GM19240 (cell line): ENCODE measurements around the gene DPP6.

ENCODE experiments used
- DNase-seq: peaks from one replicate; pipeline ENCODE4 v3.0.0; 2011; ENCODE audit warnings: low spot score; ENCODE audit not compliant: insufficient read length

The DPP6 gene

GRCh38 chr7:154873500-154874121, 821.4 kb downstream of the DPP6 start:
- no peak for DNase-seq

DNA sequence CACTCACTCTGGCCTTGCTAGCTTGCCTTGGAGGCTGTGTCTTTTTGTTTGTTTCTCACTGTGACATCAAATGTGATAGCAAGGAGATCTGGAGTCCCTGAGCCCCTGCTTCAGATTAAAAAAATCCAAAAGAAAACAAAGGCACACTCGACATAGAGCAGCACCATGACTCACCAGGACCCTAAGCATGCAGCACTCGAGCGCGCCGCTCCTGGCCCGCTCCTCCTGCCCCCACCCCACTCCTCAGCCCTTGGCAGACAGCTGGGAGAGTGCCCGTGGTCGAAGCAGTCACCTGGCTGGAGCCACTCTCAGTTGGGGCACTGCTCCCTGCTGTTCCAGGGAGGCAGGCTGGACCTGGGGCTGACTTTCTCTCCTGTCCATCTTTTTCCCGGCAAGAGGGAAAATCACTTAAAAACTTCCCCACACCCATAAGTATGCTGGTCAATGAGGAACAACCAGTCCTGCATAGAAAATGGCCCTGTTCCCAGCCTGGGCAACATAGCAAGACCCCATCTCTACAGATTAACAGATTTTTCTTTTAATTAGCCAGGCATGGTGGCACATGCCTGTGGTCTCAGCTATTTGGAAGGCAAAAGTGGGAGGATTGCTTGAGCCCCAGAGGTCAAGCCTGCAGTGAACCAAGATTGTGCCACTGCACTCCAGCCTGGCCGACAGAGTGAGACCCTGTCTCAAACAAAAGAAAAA, 822.4 kb downstream of the DPP6 start:
- no peak for DNase-seq

- DNase-seq, result no peak
These were observed 823.1 kb downstream of the DPP6 start for GRCh38 chr7:154875297-154875696.

DNA sequence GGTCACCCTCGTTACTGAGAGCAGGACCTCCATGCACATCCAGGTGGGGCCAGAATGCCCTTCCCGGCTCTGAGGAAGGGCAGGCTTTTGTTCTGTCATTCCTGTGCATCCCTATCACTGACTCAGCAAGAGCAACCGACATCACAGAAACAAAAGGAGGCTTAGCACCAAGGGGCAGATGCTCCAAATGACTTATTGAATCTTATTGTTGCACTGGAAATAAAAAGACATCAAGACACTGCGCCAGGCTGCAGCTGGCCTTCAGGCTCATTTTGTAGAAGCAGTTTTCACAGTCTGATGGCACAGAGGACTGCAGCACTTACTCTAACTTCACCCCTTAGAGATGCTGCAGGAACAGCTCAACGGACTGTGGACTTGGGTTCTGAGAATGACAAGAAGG, 824.3 kb downstream of the DPP6 start:
- DNase-seq, result no peak

GRCh38 chr7:154877031-154877430, 824.8 kb downstream of the DPP6 start:
- no peak for DNase-seq

- DNase-seq, result no peak
These were observed 827.4 kb downstream of the DPP6 start for GRCh38 chr7:154879629-154880028.

GRCh38 chr7:154880513-154880912, 828.3 kb downstream of the DPP6 start:
- DNase-seq, result no peak

DNA sequence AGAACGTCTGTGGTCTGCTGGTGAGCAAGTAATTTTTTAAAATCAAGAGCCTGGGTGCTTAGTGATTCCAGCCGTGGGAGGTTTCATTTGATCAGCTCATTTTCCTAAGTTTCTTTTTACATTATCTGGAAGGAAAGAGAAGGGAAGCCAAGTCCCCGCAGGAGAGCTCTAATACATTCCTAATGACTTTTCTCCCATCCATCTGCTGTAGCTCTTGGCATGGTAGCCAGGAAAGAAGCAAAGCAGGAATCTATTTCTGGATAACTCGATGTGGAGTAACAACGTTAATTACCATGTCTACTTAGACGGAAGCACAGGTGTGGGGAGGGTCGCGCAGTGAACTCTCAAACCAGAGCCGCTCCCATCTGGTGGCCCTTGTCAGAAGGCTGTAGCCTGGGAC, 828.8 kb downstream of the DPP6 start:
- no peak for DNase-seq

- no peak for DNase-seq
These were observed 829.3 kb downstream of the DPP6 start for GRCh38 chr7:154881526-154881925.

- DNase-seq, result no peak
These were observed 830.8 kb downstream of the DPP6 start for GRCh38 chr7:154882931-154883474.

DNA sequence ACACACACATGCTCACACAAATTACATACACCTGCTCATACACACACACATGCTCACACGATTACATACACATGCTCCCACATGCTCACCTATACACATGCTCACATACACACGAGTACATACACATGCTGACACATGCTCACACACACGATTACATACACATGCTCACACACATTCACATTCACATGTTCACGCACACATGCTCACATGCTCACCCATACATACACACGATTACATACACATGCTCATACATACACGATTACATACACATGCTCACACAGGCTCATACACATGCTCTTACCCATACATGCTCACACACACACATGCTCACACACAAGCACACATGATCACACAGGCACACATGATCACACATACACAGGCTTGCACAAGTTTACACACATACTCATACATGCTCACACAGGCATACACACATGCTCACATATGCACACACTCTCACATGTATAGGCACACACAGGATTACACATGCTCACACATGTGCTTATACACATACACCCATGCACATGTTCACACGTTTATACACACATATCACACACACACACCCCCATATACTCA, 832.2 kb downstream of the DPP6 start:
- no peak for DNase-seq

- no peak for DNase-seq
These were observed 834.4 kb downstream of the DPP6 start for GRCh38 chr7:154886591-154886990.

DNA sequence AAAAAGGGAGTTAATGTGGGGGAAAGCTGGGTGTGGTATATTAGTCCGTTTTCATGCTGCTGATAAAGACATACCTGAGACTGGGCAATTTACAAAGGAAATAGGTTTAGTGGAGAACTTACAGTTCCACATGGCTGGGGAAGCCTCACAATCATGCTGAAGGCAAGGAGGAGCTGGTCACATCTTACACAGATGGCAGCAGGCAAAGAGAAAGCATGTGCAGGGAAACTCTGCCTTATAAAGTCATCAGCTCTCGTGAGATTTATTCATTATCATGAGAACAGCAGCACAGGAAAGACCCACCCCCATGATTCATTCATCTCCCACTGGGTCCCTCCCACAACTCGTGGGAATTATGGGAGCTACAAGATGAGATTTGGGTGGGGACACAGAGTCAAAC, 836.5 kb downstream of the DPP6 start:
- no peak for DNase-seq

- DNase-seq, result no peak
These were observed 840.3 kb downstream of the DPP6 start for GRCh38 chr7:154892459-154892858.

- DNase-seq, result no peak
These were observed 843.9 kb downstream of the DPP6 start for GRCh38 chr7:154896076-154896475.

DNA sequence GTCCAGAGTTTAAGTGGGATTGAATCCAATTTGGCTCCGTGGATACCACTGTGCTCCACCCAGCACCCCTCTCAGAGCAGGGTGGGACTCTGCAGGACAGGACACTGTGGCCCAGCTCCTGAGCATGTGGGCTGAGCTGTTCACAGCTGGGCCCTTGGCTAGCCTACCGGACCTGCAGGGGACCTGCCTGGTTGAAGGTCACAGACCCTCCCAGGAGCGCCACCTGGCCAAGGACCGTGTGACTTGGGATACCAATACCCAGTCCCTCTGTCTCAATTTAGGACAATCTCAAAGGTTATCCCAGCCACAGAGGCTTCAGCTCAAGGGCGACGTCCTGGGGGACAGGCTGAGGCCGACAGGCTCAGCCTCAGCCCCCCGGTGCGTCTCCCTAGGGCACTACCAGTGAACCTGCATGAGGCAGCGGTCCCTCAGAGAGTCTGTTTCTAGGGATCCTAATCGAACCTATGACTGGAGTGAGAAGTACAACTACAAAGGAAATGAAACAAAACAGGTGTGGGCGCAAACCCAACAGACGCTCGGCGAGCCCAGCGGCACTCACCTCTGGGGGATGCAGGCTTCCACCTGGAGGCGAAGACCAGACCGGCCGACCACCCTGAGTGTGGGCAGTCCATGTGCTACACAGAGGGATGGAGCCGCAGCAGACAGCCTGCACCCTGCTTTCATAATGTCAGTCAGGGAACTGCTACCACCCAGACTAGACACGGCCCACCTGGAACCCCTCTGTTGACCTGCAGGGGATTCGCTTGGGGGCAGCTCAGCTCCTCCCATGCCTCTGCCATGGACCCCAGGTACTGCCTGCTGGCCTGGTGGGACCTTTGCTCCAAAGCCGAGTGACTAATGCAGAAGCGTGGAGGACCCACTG, 847.0 kb downstream of the DPP6 start:
- DNase-seq, result no peak

- no peak for DNase-seq
These were observed 847.7 kb downstream of the DPP6 start for GRCh38 chr7:154899862-154900261.

DNA sequence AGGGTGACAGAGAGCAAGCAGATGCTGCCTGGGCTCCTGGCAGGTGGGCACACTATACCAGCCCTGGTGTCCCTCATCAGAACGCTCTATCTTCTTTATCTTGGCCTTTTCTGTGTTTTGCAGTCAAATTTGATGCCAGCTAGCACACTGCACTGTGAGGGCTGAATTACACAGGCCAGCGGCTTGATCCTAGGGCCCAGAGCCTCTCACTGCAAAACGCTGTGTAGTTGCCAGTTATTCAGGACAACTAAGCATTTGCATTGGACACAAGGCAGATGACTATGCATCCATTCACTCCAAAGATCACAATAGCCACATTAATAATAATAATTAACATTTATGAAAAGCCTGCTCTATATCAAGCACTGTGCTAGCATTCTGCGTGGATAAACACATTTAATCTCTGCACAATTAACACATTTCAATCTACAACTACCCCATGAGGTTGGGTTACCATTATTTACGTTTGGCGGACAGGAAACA, 850.4 kb downstream of the DPP6 start:
- no peak for DNase-seq

DNA sequence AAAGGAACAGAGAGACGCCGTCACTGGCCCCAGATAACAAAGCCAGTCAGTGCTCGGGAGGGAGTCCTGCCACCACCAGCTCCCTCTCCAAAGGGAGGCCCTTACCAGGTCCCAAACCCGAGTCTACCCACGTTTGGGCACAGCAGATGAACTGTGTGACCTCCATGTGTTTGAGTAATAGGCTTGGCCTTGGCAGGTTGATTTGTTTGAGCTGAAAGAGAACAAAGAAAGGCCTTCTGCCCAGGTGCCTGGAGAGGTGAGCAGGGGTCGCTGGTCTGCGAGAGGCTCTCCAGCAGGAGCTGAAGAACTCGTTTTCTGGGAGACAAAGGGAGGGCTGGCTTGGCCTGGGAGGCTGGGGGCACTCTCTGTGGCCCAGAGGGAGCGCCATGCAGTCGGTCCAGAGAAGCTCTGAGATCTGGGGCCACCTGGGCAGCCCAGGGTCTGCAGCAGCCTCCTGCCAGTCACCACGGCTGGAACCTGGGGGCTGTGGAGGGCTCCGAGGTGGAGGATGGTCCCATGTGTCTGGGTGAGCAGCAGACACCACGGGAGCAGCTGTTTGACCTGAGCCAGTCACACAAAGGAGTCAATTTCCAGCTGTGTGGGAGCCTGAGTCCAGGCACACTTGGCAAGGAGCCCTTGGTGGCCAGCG, 851.0 kb downstream of the DPP6 start:
- DNase-seq, result no peak

DNA sequence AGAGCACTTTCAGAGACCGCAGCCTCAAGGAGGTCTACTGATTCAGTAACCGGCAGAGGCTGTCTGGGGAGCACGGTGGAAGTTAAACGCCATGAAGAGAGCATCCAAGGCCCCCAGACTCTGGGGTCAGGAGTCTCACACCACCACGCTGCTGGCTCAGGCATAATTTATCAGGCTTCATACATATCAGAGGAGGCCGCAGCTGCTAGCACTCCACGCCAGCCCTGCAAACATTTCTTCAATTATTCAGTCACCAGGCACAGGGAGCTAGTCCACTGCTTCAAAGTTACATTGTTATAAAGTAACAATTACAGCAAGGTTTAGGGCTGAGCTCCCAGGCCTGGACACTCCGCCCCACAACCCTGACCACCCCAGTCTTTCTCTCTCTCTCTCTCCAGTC, 852.9 kb downstream of the DPP6 start:
- no peak for DNase-seq

DNA sequence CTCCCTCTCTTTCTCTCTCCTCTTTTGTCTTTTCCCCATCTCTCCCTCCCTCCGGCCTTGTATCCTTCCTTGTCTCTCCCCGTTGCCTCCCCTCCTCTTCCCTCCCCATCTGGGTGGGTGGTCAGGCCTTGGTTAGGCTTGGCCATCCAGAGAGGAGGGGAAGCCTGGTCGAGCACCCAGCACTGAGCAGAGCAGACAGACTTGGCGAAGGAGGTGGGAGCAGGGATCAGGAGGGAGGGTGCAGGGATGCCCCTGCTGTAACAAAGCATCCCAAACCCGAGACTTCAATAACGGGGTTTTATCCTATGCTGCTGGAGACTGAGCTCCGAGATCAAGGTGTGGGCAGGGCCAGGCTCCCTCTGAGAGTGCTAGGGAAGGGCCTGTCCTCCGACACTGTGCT, 853.4 kb downstream of the DPP6 start:
- DNase-seq, result no peak
